Stomach (tissue), 4 donors: Measurements from ENCODE around the gene GSTM5.
"Not testable (repeated sequence)": the region's sequence is repeated elsewhere in the genome, so short reads cannot be mapped to it uniquely, and the experiment has no call there.

Experiments
- EP300 ChIP-seq: sonication (generic); formaldehyde crosslinking; IDR thresholded peaks from one replicate; pipeline ENCODE4 v1.6.1; 2017; ENCODE audit warnings: antibody characterized with exemption
- POLR2A ChIP-seq, 4 donors: fragments of 450-650 bp; IDR thresholded peaks; one replicate each; pipeline ENCODE4 v1.6.1; 2016; ENCODE audit warnings: antibody characterized with exemption in 4 of 4, control low read depth in 2 of 4, mild to moderate bottlenecking in 1 of 4, moderate library complexity in 1 of 4
- POLR2AphosphoS5 ChIP-seq, 3 donors: sonication (generic); formaldehyde crosslinking; IDR thresholded peaks; one replicate each; pipeline ENCODE4 v1.6.1; 2016; ENCODE audit warnings: antibody characterized with exemption in 3 of 3
- TF ChIP-seq, protein P1 (sequence below), 7 experiments: fragments of 450-650 bp in 4 of 7; fragments of 200-600 bp in 3 of 7; sonication (generic) in 3 of 7; IDR thresholded peaks; one replicate each; pipeline ENCODE4 v1.5.1; 2016 to 2019; ENCODE audit warnings: antibody characterized with exemption in 7 of 7, control low read depth in 2 of 7, mild to moderate bottlenecking in 1 of 7

GRCh38 chr1:109766991-109767636 is 55.1 kb downstream of the GSTM5 start:
- TF ChIP-seq, protein P1, sequence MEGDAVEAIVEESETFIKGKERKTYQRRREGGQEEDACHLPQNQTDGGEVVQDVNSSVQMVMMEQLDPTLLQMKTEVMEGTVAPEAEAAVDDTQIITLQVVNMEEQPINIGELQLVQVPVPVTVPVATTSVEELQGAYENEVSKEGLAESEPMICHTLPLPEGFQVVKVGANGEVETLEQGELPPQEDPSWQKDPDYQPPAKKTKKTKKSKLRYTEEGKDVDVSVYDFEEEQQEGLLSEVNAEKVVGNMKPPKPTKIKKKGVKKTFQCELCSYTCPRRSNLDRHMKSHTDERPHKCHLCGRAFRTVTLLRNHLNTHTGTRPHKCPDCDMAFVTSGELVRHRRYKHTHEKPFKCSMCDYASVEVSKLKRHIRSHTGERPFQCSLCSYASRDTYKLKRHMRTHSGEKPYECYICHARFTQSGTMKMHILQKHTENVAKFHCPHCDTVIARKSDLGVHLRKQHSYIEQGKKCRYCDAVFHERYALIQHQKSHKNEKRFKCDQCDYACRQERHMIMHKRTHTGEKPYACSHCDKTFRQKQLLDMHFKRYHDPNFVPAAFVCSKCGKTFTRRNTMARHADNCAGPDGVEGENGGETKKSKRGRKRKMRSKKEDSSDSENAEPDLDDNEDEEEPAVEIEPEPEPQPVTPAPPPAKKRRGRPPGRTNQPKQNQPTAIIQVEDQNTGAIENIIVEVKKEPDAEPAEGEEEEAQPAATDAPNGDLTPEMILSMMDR (IDR thresholded peaks at IDR 0.05): not testable (repeated sequence)
- not testable (repeated sequence) for TF ChIP-seq POLR2A (IDR thresholded peaks at IDR 0.05); EP300
- peak in 1 of 3 donors; percentile 33 for TF ChIP-seq POLR2AphosphoS5 (IDR thresholded peaks at IDR 0.05)
